HS-27A (cell line): Measurements from ENCODE around the gene APBB1.

ENCODE experiments used
- DNase-seq: peaks from one replicate; pipeline ENCODE4 v3.0.0-alpha.2; 2012; ENCODE audit warnings: low read depth, missing footprints

APBB1 gene

DNA sequence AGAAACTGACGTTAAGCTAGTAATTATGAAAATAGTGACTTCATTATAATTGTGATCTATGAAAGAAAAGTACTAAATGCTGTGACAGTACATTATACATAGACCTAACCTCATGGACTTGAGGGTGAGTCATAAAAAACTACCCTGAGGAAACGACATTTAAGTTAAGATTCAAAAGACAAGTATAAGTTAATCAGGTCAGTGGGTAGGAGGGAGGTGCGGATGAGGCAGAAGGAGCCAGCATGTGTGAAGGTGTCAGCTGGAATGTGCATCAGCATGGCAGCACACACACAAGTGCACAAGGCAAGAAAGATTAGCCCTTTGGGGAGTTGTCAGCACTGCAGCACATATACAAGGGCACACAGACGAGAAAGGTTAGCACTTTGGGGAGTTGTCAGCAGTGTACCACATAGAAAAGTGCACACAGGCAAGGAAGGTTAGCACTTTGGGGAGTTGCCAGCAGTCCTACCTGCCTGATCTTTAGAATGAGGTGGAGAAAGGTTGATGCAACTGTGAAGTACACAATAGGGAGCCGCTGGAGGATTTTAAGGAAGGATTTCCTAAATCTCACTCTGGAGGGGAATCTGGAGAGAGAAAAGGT lies 67.0 kb downstream of the APBB1 start:
- DNase-seq, result no peak

DNA sequence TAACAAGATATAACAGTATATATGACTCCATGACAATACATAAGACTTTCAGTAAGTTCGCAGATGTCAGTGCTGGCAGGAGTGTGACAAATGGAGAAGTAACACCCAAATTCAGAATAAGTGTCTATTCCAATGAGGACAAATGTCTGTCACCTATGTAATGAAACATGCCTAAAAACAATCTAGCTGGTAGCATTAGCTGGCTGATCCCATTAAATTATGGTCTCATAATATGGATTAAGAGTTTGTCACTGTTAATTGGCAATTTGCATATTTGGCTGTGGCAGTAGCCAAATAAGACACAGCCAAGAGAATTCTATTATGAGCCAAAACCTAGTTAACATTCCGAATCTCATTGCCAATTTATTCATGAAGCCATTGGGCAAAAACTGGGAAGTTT lies 68.4 kb downstream of the APBB1 start:
- no peak for DNase-seq

DNA sequence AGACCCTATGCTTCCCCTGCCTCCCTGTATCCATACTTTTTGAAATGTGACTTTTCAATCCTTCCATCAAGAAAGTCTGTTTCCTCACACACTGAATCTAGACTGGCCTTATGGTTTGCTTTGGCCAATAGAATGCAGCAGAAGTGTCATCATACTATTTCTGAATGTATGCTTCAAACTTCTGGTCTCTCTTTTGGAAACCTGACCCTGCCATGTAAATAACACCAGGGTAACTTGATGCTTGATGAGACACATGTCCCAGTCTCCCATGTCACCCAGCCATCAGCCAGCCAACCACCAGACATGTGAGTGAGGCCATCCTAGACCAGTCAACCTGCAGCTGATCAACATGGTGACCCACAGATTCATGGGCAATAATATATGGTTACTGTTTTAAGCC lies 68.9 kb downstream of the APBB1 start:
- DNase-seq, result no peak

DNA sequence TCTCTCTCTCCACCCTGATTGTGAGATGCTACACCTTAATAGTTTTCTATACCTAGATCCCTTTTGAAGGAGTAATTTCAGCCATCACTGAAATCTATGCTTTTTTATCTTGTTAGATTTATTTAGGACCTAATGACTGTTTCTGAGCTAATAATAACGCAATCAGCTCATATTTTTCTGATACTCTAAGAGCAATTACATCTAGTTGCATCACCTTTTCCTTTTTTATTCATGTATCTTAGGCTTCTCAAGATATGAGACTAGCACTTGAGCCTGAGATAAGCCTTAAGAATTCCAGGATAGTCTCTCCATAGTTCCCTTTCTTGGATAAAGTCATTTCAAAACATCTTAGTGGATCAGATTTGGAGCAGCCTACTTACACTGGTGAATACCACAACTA lies 73.5 kb downstream of the APBB1 start:
- DNase-seq, result no peak
